HepG2 (cell line): ENCODE measurements around the gene HIF1AN. TPM values are rescaled to one million over a fixed set of nuclear protein-coding genes. Genes with fewer than 3 reads are reported as not detected.

Experiments used
- ASH2L ChIP-seq: fragments of 300-600, 200-600 bp; sonication (generic); IDR thresholded peaks from 2 replicates; pipeline ENCODE4 v1.7.0; 2017; ENCODE audit warnings: low read depth, mild to moderate bottlenecking, moderate library complexity, mixed read lengths, low read length; ENCODE audit not compliant: insufficient read length
- DRAP1 ChIP-seq: IDR thresholded peaks from 2 replicates; pipeline ENCODE4 v1.6.1; 2016; ENCODE audit warnings: missing genetic modification reagents, missing compliant biosample characterization
- E2F5 ChIP-seq: sonication (generic); formaldehyde crosslinking; conservative IDR thresholded peaks from 2 replicates; pipeline ENCODE4 v1.4.0; 2020; ENCODE audit warnings: missing genetic modification reagents
- FOSL2 ChIP-seq: sonication (generic); formaldehyde crosslinking; IDR thresholded peaks from 2 replicates; pipeline ENCODE4 v1.4.0; 2020; ENCODE audit warnings: missing genetic modification reagents
- FOXK2 ChIP-seq: fragments of 450-650 bp; IDR thresholded peaks from 2 replicates; pipeline ENCODE4 v1.6.1; 2016
- FOXO4 ChIP-seq: sonication (generic); formaldehyde crosslinking; conservative IDR thresholded peaks from 2 replicates; pipeline ENCODE4 v1.8.1; 2023; ENCODE audit warnings: missing genetic modification reagents
- KDM4B ChIP-seq: sonication (generic); formaldehyde crosslinking; IDR thresholded peaks from 2 replicates; pipeline ENCODE4 v1.4.0; 2020; ENCODE audit warnings: missing genetic modification reagents
- KDM5B ChIP-seq: sonication (generic); formaldehyde crosslinking; IDR thresholded peaks from 2 replicates; pipeline ENCODE4 v1.4.0; 2020; ENCODE audit warnings: missing genetic modification reagents, mild to moderate bottlenecking, borderline replicate concordance
- MED8 ChIP-seq: sonication (generic); formaldehyde crosslinking; IDR thresholded peaks from 2 replicates; pipeline ENCODE4 v1.8.1; 2023; ENCODE audit warnings: mild to moderate bottlenecking, missing genetic modification reagents; ENCODE audit not compliant: insufficient replicate concordance
- NR0B2 ChIP-seq: sonication (generic); formaldehyde crosslinking; IDR thresholded peaks from 2 replicates; pipeline ENCODE4 v1.4.0; 2020; ENCODE audit warnings: mild to moderate bottlenecking, missing genetic modification reagents
- PPARG ChIP-seq: conservative IDR thresholded peaks from 2 replicates; pipeline ENCODE4 v1.6.1; 2016; ENCODE audit warnings: missing biosample characterization, missing genetic modification reagents
- PRDM15 ChIP-seq: sonication (generic); formaldehyde crosslinking; IDR thresholded peaks from 2 replicates; pipeline ENCODE4 v1.4.0; 2020; ENCODE audit warnings: missing genetic modification reagents
- ZEB1 ChIP-seq: IDR thresholded peaks from 2 replicates; pipeline ENCODE4 v1.6.1; 2012; ENCODE audit warnings: mild to moderate bottlenecking, low read depth, inconsistent platforms; ENCODE audit not compliant: insufficient replicate concordance
- ZMAT5 ChIP-seq: sonication (generic); formaldehyde crosslinking; IDR thresholded peaks from 2 replicates; pipeline ENCODE4 v1.5.0; 2020; ENCODE audit warnings: mild to moderate bottlenecking, low read depth, missing genetic modification reagents, borderline replicate concordance
- ZNF143 ChIP-seq: sonication (generic); formaldehyde crosslinking; IDR thresholded peaks from 2 replicates; pipeline ENCODE4 v1.4.0; 2020; ENCODE audit warnings: missing genetic modification reagents
- ZNF260 ChIP-seq: sonication (generic); formaldehyde crosslinking; IDR thresholded peaks from 2 replicates; pipeline ENCODE4 v1.4.0; 2020; ENCODE audit warnings: missing genetic modification reagents, low read depth, mild to moderate bottlenecking, borderline replicate concordance
- ZNF513 ChIP-seq: sonication (generic); formaldehyde crosslinking; conservative IDR thresholded peaks from 2 replicates; pipeline ENCODE4 v1.5.0; 2020; ENCODE audit warnings: missing genetic modification reagents
- ZNF780A ChIP-seq: sonication (generic); formaldehyde crosslinking; IDR thresholded peaks from 2 replicates; pipeline ENCODE4 v1.8.0; 2022; ENCODE audit warnings: mild to moderate bottlenecking, missing genetic modification reagents, moderate library complexity
- polyA plus RNA-seq, 8 experiments: library from polyadenylated mRNA; depleted of rRNA in 3 of 8; stranded (reverse) in 7 of 8; unstranded in 1 of 8; fragments of >200 nt; fragmentation: Illumina TruSeq in 4 of 8; extraction: Trizol in 4 of 8; gene quantifications; 2 replicates each; pipeline versions ENCODE4 v1.2.1 to v1.2.3, GENCODE V29; 2011 to 2016; ENCODE audit warnings: low read depth in 4 of 8, missing spikeins in 1 of 8, mixed read lengths in 1 of 8; ENCODE audit not compliant: insufficient read depth in 1 of 8
- total RNA-seq, 5 experiments: library from RNA; depleted of rRNA; stranded (reverse); fragments of >200 nt; fragmentation: Illumina TruSeq; extraction: Trizol; gene quantifications; 2 replicates each; pipeline ENCODE4 v1.2.3, GENCODE V29; 2016; ENCODE audit warnings: low read depth in 1 of 5

The HIF1AN gene
- total and polyA plus RNA-seq, 2 of the 13 experiments (the other 11 are each of a cell fraction or from before 2014, with no cell fraction given), result 8.6 to 10.7 TPM

- no peak for TF ChIP-seq FOXO4 (CRISPR knock-in tag)
- peak; percentile 55; the same call in 1 of the 2 replicates for TF ChIP-seq KDM5B (CRISPR knock-in tag)
- 0 out of 2 replicates have a peak, but pooled peaks have one; percentile 38 for TF ChIP-seq KDM4B (CRISPR knock-in tag)
- peak; percentile 83 for TF ChIP-seq MED8 (CRISPR knock-in tag)
- TF ChIP-seq PPARG (CRISPR knock-in tag), result no peak
- no peak for TF ChIP-seq PRDM15 (CRISPR knock-in tag)
- TF ChIP-seq DRAP1 (CRISPR knock-in tag), result peak; percentile 46; the same call in 1 of the 2 replicates
- TF ChIP-seq ZNF260 (CRISPR knock-in tag), result no peak
- TF ChIP-seq ZNF780A (CRISPR knock-in tag), result no peak
- TF ChIP-seq FOSL2, result no peak; the same call in 1 of the 2 replicates
- TF ChIP-seq FOXK2, result no peak
- no peak for TF ChIP-seq ZMAT5
- peak; percentile 80 for TF ChIP-seq ASH2L
- TF ChIP-seq E2F5 (CRISPR knock-in tag), result no peak
- TF ChIP-seq ZEB1, result no peak
- TF ChIP-seq NR0B2, result no peak
- peak; percentile 65; the same call in 1 of the 2 replicates for TF ChIP-seq ZNF143 (CRISPR knock-in tag)
- TF ChIP-seq ZNF513 (CRISPR knock-in tag), result no peak
These were observed 6.1 kb upstream of the HIF1AN start, which contains the start of gene NDUFB8 (continued) for GRCh38 chr10:100529475-100530298.
